Inferior parietal cortex (tissue), 1 donor: ENCODE results near the gene COL1A1.

Experiments used
- DNase-seq: peaks from one replicate; pipeline ENCODE4 v3.0.0-alpha.2; 2016; ENCODE audit errors: extremely low spot score

COL1A1 gene

GRCh38 chr17:50201276-50201854 is at the start of gene COL1A1:
COL1A1 (minus strand) TSS chr17:50201631; CDS start chr17:50201513, 118 bp downstream.
- DNase-seq: no peak

GRCh38 chr17:50248255-50248654 is 46.8 kb upstream of the COL1A1 start:
- DNase-seq: no peak

- DNase-seq: no peak
Measured at GRCh38 chr17:50244771-50245170, 43.3 kb upstream of the COL1A1 start.

GRCh38 chr17:50241431-50241830 is 40.0 kb upstream of the COL1A1 start:
- DNase-seq: no peak

GRCh38 chr17:50240851-50241250 is 39.4 kb upstream of the COL1A1 start:
- DNase-seq: no peak

GRCh38 chr17:50239937-50240336 is 38.5 kb upstream of the COL1A1 start:
- DNase-seq: no peak

GRCh38 chr17:50238601-50239280 is 37.3 kb upstream of the COL1A1 start:
- DNase-seq: no peak

- DNase-seq: no peak
Measured at GRCh38 chr17:50237901-50238300, 36.5 kb upstream of the COL1A1 start.

GRCh38 chr17:50234581-50234980 is 33.1 kb upstream of the COL1A1 start:
- no peak for DNase-seq

GRCh38 chr17:50225701-50226240 is 24.3 kb upstream of the COL1A1 start:
- no peak for DNase-seq

- no peak for DNase-seq
Measured at GRCh38 chr17:50222922-50223321, 21.5 kb upstream of the COL1A1 start.

- DNase-seq: no peak
Measured at GRCh38 chr17:50221864-50222545, 20.6 kb upstream of the COL1A1 start.

- DNase-seq: no peak
Measured at GRCh38 chr17:50221266-50221863, 19.9 kb upstream of the COL1A1 start.

GRCh38 chr17:50220811-50221210 is 19.4 kb upstream of the COL1A1 start:
- DNase-seq: no peak

GRCh38 chr17:50219939-50220465 is 18.6 kb upstream of the COL1A1 start:
- no peak for DNase-seq

GRCh38 chr17:50219342-50219741 is 17.9 kb upstream of the COL1A1 start:
- DNase-seq: no peak

GRCh38 chr17:50218771-50219315 is 17.4 kb upstream of the COL1A1 start:
- DNase-seq: no peak

GRCh38 chr17:50218071-50218759 is 16.8 kb upstream of the COL1A1 start:
- DNase-seq: no peak

- no peak for DNase-seq
Measured at GRCh38 chr17:50217591-50217990, 16.2 kb upstream of the COL1A1 start.

- no peak for DNase-seq
Measured at GRCh38 chr17:50214976-50215760, 13.7 kb upstream of the COL1A1 start.
